Measurements from ENCODE around the gene GHR.

GHR gene

DNA sequence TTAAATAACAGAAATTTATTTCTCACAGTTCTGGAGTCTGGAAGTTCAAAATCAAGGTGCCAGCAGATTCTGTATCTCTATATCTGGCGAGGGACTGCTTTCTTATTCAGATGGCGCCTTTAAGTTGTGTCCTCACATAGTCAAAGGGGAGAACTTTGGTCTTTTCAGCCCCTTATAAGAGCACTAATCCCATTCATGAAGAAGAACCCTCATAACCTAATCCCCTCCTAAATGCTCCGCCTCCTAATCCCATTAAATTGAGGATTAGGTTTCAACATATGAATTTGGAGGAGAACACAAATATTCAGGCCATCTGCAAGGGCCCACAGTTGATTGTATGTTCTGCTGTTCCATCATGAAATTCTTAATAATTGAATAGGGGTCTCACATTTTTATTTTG, 322.6 kb downstream of the GHR start:
- no peak overlapping the region for H3K27ac ChIP-seq
- DNase-seq (ENCODE audit: low spot score): no peak
- TF ChIP-seq, protein P1, sequence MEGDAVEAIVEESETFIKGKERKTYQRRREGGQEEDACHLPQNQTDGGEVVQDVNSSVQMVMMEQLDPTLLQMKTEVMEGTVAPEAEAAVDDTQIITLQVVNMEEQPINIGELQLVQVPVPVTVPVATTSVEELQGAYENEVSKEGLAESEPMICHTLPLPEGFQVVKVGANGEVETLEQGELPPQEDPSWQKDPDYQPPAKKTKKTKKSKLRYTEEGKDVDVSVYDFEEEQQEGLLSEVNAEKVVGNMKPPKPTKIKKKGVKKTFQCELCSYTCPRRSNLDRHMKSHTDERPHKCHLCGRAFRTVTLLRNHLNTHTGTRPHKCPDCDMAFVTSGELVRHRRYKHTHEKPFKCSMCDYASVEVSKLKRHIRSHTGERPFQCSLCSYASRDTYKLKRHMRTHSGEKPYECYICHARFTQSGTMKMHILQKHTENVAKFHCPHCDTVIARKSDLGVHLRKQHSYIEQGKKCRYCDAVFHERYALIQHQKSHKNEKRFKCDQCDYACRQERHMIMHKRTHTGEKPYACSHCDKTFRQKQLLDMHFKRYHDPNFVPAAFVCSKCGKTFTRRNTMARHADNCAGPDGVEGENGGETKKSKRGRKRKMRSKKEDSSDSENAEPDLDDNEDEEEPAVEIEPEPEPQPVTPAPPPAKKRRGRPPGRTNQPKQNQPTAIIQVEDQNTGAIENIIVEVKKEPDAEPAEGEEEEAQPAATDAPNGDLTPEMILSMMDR (conservative IDR thresholded peaks at IDR 0.05; ENCODE audit: low read depth): no peak
- ChIA-PET CTCF (interaction anchor here (1.2 kb wide), 1 partner anchor 99 kb away, joined by 5 read pairs; no protein-coding TSS in a partner anchor), POLR2A (ENCODE audit: low non-redundant PET) (no interaction called here)

DNA sequence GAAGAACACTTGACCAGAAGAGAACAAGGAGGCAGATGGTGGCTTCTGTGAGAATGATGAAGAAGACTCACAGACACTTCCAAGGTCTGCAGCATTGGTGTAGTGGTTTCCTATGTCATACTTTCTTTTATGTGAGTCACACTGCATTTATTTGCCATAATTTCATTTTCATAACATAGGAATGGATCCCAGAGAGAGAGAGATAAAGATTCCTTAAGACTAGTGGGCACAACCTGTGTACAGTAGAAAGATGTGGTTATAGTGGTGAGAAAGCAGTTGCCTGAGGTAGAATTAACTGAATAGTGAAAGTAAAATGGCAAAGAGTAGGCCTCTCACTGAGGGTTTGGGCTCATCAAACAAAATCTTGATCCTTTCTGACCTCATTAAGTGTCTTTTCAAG, 325.8 kb downstream of the GHR start:
- ChIA-PET CTCF (interaction anchor here (0.9 kb wide), 1 partner anchor 141 kb away, joined by 4 read pairs; no protein-coding TSS in a partner anchor), POLR2A (ENCODE audit: low non-redundant PET) (no interaction called here)
- no peak overlapping the region for H3K27ac ChIP-seq
- TF ChIP-seq, protein P1 (conservative IDR thresholded peaks at IDR 0.05; ENCODE audit: low read depth): no peak
- DNase-seq (ENCODE audit: low spot score): no peak

DNA sequence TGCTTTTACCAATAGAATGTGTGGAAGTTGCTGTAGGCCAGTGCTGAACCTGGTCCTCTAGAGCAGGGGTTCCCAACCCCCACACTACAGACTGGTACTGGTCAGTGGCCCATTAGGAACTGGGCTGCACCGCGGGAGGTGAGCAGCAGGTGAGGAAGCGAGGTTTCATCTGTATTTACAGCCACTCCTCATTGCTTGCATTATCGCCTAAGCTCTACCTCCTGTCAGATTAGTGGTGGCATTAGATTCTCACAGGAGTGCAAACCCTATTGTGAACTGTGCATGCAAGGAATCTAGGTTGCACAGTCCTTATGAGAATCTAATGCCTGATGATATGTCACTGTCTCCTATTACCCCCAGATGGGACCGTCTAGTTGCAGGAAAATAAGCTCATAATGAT, 327.3 kb downstream of the GHR start:
- no peak overlapping the region for H3K27ac ChIP-seq
- TF ChIP-seq, protein P1 (conservative IDR thresholded peaks at IDR 0.05; ENCODE audit: low read depth): no peak
- ChIA-PET POLR2A (ENCODE audit: low non-redundant PET) (no interaction called here), CTCF (no interaction called here)
- DNase-seq (ENCODE audit: low spot score): no peak

DNA sequence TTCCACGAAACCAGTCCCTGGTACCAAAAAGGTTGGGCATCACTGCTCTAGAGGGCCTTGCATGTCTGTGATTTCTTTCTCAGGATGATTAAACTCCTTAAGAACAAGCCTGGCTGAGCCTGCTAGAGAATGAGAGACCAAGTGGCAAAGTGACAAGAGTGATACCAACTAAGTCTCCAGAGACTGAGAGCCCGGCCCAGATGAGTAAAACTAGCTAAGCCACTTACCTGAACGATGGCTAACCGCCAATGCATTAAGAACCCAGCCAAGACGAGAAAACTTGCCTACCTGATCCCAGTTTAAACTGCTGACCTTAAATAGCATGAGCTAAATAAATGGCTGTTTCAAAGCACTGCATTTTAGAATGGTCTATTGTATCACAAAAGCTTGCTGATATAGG, 327.8 kb downstream of the GHR start:
- CTCF ChIA-PET: no interaction called here

DNA sequence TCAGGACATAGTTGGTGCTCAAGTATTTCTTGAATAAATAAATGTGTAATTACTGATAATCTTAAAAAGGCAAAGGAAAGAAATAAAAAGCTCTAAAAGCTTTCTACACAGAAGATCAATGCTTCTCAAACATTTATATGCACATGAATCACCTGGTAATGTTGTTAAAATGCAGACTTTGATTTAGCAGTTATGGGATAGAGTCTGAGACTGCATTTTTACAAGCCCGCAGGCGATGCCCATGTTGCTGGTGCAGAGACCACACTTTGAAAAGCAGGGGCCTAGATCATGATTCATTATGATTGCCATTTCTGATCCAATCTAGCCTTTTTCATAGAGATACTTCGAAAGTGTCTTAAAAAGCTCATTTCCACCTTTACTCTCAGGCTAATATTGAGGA, 329.9 kb downstream of the GHR start:
- H3K27ac ChIP-seq: no peak overlapping the region
- POLR2A ChIA-PET (ENCODE audit: low non-redundant PET): no interaction called here
- no peak for DNase-seq (ENCODE audit: low spot score)
- TF ChIP-seq, protein P1 (conservative IDR thresholded peaks at IDR 0.05; ENCODE audit: low read depth): no peak
- CTCF ChIA-PET: interaction anchor here (0.8 kb wide), 1 partner anchor 157 kb away, joined by 3 read pairs; no protein-coding TSS in a partner anchor

More for the DNA sequence above, 327.8 kb downstream of the GHR start:
- POLR2A ChIA-PET (ENCODE audit: low non-redundant PET): no interaction called here
- TF ChIP-seq, protein P1 (conservative IDR thresholded peaks at IDR 0.05; ENCODE audit: low read depth): no peak
- no peak overlapping the region for H3K27ac ChIP-seq
- no peak for DNase-seq (ENCODE audit: low spot score)

DNA sequence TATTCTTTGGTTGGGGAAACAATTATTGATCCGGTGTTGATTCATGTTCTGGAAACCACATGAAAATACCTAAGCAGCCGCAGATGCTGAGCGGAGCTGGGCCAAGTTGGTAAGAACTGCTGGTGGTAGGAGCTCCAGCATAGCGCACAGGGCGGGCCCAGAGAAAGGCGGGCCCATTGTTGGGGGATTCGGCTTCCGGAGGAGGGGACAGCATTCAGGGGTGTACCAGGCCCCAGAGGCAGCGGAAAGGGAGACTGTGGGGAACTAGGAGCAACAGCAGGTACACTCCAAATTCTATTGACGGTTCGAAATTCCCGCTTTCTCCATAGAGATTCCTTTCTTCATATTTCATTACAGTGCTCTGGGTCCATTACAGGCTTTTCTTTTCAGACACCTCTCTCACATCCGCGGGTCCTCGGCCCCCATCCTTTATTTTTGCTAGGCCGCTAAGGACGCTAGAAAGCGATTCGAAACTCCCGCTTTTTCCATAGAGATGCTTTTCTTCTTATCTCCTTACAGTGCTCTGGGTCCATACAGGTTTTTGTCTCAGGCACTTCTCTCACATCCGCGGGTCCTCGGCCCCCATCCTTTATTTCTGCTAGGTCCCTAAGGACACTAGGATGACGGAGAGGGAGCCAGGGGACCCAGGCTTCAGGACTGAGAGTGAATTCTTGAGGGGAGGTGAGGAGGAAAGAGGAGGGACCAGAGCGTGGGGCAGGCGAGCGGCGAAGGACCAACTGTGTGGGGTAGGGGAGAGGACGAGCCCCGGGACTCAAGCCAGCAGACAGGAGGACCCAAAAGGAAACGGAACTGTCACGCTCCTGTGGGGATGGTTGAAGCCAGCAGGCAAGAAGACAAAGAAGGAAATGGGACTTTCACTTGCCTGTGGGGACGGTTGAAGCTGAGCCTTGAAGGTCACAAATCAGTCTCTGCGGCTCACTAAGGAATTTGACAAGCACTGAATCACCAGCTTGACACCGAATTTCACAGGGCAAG, 333.7 kb downstream of the GHR start, which contains the start of gene CCDC152:
CCDC152 (plus strand) TSS at position 213 of the 996 bp plus-strand sequence. CDS start 2,304 bp downstream, outside the sequence.
- CTCF ChIA-PET: no interaction called here
- DNase-seq (ENCODE audit: low spot score): no peak
- TF ChIP-seq, protein P1 (conservative IDR thresholded peaks at IDR 0.05; ENCODE audit: low read depth): no peak
- POLR2A ChIA-PET (ENCODE audit: low non-redundant PET): no interaction called here
- no peak within 1 kb of the TSS for H3K27ac ChIP-seq
